ENCODE results near the gene MYO18B.

The MYO18B gene

DNA sequence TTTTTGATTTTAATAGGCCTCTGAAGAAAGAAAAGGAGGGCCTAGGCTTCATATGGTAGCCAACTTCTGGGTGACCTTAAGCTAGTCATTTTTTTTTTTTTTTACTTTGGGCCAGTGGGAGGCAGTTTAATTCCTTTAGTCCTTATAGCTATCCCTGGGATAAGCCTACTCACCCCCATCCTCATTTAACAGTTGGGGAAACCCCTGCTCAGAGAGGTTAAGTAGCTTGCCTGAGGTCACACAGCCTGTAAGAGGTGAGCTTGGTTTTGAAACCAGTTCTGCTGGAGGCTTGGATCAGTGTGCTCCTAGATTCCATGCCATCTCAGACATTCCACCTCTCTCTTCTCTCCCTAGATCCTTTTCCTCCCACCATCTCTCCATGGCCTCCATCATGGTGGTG, 86.4 kb downstream of the MYO18B start:
- DNase-seq (ENCODE audit: low spot score), result no peak

DNA sequence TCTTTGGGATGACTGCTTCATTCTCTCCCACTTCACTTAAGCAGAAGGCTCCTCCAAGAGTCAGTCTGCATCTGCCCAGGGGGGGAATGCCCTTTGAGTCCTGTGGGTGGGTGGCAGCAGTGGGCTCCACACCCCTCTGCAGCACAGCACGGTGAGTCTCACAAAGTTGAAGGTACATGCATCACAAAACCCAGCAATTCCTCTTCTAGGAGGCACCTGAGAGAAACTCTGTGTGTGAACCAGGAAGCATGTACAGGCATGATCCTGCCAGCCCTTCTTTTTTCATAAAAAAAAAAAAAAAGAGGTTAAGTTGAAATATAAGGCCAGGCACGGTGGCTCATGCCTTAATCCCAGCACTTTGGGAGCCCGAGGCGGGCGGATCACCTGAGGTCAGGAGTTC, 87.2 kb downstream of the MYO18B start:
- DNase-seq (ENCODE audit: low spot score), result no peak

DNA sequence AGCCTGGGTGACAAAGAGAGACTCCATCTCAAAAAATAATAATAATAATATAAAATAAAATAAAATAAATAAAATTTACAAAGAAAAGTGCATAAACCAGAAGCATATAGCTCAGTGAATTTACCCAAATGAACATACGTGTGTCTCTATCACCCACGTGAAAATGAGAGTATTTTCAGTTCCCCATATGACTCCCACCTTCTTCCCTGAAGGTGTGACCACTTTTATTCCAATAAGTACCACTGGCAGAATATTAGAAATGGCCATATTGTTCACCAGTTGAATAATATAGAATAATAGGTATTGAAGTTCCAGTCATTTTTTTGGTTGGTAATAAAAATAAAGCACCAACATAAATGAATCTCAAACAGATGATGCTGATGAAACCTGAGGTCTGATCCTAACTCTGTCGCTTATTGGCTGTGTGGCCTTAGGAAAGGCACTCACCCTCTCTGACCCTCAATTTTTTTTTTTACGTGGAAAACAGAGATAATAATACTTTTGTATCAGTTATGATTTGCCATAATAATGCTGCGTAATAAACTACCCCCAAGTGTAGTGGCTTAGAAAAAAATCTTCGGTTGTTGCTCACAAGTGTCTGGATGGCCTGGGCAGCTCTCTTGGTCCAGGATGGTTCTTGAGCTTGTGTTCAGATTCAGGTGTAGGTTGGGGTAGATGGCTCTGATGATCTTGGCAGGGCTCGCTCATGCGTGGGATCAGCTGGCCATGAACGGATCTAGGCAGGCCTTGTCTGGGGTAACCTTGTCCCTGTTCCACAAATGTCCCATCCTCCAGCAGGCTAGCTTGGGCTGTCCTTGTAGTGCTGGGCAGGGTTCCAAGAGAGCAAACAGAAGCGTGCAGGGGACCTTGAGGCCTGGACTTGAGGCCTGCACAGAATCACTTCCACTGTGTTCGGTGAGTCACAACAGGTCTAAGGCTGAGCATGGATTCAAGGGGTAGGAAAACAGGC, 88.1 kb downstream of the MYO18B start:
- no peak for DNase-seq (ENCODE audit: low spot score)

DNA sequence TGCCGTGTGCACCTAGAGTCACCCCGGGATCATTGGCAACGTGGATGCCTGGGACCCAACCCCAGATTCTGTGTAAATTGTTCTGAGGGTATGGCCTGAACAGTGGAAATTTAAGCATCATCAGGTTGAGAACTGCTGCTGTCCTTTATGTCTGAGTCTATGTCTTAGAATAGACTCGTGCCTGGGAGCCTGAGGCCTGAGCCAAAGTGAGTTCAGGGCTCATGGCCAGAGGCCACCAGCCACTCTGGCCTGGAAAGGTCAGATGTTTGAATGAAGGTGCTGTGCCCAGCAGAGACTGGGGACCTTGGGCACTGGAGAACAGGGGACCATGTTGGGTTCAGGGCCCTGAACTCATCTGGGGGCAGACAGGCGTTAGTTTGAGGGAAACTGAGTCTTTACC, 91.1 kb downstream of the MYO18B start:
- no peak for DNase-seq (ENCODE audit: low spot score)

DNA sequence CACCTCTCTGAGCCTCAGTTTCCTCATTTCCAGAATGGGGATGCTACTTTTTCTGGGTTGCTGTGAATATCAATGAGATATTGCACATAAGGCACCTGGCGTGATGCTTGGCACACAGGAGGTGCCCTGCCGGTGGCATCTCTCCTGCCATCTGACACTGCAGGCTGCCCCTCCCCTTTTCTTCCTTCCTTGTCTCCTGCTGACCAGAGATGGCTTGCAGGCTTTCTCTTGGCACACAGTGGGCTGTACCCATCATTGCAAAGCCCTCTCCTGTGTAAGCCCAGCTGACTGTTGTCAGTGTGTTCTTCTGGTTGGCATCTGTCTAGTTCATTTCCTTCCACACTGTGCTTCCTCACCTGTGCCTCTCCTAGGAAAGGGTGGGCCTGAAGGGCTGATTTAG, 91.7 kb downstream of the MYO18B start:
- DNase-seq (ENCODE audit: low spot score), result no peak

DNA sequence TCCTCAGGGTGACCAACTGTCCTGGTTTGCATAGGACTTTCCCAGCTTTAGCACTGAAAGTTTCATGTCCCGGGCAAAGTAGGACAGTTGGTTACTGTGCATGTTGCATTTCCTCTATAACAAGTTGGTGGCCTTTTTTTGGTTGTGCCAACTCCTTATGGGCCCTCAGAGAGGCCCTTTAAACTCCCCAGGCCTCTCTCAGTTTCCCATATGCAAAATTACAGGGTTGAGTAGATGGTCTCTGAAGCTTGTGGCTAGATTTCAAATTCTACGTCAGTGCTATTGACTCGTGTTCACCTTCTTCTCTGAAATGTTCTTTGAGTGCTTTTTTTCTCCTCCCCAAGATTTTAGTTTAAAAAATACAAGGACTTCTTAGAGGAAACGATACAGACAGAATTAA, 92.5 kb downstream of the MYO18B start:
- DNase-seq (ENCODE audit: low spot score), result no peak

DNA sequence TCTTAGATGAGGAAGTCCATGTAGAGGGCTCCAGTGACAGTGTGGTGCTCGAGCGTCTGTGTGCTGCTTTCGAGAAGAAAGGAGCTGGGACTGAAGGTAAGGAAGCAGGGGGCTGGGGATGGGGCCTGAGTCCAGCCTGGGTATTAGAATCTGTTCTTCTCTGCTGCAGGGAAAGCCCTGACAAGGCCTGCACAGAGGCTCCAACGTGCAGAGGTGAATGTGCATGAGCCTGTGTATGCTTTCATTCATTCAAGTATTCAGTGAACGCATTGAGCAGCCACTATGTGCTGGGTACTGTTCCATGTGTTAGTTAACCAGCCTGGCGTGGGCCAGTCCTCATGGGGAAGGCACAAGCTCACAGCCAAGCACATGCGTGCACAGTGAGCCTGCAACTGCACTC, 93.4 kb downstream of the MYO18B start:
- no peak for DNase-seq (ENCODE audit: low spot score)

DNA sequence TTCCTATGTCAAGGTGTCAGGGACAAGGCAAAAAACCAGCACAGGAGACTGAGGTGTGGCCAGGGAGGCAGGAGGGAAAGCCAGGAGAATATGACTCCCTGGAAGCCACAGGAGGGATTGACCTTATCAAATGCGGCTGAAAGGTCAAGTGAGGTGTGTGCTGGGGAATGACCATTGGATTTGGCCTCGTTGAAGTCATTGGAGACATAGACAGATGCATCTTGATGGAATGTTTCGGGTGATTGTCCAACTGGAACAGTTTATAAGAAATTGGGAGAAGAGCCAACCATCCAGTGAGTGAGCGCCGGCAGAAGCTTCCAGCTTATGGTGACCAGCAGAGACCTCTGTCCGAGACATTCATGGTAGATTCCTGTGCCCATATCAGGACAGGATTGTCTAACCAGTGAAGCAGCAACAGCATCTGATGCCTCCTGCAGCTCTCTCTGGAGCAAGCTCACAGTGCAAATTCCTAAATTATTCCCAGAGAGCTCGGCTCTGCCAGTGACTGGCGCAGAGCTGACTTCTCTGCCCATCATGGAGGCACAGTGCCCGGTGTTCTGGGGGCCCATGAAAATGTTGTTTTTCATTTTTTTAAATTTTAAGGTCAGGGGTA, 95.4 kb downstream of the MYO18B start:
- no peak for DNase-seq (ENCODE audit: low spot score)

DNA sequence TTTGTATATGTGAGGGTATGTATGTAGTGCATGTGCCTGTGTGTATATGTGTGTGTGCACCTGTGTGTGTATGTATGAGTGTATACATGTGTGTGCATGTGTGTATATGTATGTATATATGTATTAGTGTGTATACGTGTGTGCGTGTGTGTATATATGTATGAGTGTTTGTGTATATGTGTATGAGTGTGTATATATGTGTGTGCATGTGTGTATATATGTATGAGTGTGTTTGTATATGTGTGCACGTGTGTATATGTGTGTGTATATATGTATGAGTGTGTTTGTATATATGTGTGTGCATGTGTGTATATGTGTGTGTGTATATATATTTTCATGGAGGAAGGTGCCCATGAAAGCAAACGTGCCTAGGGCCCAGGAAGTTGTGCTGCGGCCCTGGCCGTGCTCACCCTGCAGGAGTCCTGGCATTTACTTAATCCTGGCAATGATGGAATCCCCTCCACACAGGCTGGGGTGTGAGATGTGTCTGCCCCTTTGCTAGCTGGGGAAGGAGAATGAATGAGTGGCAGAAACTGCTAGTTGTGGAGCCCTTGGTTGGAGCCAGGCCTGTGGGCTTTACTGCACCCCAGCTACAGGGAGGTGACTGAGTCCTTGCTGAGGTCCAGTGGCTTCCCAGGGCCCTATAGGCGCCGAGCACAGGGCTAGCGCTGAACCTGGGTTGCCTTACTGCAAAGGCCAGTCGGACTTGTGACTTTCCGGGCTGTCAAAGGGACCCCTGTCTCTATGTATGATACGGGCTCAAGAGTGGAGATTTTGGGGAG, 97.2 kb downstream of the MYO18B start:
- DNase-seq (ENCODE audit: low spot score), result no peak

DNA sequence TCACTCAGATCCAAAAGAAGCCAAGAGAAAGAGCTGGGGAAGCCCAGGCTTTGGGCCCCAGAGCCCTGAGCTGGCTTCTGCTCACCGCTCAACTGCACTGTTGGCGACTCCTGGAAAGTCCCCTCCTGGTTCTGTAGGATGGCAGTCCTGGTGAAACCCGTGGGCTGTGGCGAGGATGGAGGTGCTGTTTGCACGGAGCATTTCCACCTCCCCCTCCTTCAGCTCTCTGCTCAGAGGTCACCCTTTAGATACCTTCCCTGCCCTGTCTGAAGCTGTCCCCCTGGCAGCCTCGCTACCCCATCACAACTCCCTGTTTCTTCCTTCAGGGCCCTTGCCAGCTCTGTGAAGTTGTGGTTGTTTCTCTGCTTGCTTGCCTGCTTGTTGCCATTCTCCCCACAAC, 97.8 kb downstream of the MYO18B start:
- DNase-seq (ENCODE audit: low spot score), result no peak

DNA sequence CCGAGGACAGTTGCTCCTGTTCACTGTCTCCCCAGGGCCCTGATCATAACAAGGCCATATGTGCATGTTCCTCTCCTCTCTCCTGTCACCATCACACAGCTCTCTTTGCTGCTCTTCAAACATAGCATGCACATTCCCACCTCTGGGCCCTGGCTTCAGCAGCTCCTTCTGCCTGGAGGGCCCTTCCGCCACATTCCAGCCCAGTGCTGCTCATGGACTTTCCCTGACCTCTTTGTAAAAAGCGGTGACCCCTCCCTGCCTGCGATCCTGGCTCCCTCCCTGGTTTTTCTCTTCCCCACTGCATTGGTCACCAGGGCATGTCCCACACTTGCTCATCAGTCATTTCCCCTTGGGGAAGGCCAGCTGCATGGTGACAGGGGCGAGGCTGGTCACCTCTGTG, 98.2 kb downstream of the MYO18B start:
- DNase-seq (ENCODE audit: low spot score), result no peak

DNA sequence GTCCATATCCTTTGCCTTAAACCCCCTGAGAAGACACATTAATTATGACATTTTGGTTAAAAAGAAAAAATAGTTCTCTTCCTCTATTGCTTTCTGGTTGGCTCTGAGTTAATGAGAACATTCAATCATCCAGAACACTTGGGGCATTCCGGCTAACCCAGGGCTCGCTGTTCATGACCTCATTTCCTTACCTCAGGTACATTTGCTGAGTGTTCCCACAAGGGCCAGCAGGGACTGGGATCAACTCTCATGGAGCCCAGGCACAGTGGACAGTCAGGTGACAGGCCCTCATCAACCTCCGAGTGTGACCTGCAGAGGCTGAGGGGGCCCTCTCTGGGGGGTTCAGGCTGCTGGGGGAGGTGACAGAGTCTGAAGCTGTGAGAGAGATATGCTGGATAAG, 98.9 kb downstream of the MYO18B start:
- no peak for DNase-seq (ENCODE audit: low spot score)

DNA sequence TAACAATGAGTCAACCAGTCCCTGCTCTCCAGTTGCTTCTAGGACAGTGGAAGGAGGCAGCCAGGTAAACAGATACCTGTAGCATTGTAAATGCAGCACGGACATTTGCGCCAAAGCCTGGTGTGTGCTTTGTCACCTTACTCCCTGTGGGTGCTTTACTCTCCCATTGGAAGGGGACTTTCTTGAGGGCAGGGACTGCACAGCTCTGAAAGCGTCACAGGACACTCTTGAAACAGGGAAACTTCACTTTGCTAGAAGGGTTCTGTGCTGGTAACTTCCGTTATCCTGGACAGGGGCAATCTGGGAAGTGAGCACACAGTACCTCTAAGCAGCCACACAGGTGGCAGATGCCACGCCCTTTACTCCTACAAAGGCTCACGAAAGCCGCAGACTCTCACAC, 99.8 kb downstream of the MYO18B start:
- no peak for DNase-seq (ENCODE audit: low spot score)

DNA sequence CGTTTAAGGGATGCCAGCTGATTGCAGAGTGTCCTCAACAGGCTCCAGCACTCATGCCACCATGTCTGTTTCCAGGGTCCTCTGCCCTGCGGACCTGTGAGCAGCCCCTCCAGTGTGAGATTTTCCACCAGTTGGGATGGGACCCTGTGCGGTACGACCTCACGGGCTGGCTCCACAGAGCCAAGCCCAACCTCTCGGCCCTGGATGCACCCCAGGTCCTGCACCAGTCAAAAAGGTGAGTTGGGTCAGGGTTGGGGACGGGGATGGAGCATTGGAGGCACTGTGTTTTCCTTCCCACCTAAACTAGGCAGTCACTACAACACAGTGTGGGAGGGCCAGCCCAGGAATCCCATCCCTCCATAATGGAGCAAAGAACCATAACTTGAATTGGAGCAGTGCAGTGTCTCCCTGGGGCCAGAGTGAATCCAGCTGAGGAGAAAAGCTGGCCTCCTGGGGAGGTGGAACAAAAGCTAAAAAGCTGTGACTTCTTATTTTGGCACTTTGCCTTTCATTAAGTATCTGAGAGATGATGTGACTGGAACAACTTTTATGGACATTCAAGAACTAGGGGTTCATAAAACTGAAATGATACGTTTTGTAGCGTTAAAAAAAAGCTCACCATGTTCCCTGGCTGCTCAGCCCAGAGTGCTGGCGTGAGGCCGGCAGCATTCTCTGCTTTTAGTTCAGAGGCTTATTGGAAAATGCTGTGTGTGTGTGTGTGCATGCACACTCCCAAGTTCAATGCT, 101.8 kb downstream of the MYO18B start:
- DNase-seq (ENCODE audit: low spot score), result no peak

DNA sequence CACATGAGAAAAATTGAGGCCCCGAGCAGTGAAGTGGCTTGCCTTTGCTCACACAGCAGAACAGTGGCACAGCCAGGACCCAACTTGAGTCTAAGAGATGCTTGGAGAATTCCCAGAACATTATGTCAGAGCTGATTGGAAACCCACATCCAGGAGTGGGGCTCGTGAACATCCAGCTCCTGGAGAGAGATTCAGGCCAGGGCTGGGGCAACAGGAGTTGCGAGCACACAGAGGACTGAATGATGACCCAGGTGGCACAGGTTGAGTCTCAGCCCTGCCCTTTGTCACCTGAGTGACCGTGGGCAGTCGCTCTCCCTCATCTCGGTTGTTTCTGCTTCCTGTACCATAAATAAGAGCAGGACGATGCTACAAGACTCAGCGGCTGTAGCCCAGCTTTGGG, 102.6 kb downstream of the MYO18B start:
- no peak for DNase-seq (ENCODE audit: low spot score)

DNA sequence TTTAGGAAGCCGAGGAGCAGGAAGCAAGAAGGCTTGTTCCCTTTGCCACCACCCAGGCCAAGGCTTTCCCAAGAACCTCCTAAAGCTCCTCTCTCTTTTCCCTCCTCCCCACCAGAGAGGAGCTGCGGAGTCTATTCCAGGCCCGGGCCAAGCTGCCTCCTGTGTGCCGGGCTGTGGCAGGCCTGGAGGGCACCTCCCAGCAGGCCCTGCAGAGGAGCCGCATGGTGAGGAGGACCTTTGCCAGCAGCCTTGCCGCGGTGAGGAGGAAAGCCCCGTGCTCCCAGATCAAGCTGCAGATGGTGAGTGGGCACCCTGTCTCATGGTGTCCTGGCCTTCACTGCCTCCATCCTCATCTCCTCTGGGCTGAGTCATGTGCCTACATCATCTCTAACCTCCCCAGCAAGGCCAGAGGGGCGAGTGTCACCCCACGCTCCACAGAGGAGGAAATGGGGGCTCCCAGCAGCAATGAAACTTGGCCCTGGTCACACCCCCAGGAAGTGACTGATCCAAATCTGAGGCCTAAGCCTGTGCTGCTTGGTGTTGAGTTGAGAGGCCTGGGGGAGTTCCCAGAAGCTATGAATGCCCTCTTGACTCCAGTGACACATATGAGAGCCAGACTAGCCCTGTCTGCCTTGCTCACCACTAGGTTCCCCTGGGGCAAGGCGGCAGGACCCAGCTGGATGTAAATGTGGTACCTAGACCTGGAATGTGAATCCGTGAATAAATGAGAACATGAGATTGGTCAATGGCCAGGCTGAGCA, 104.2 kb downstream of the MYO18B start:
- no peak for DNase-seq (ENCODE audit: low spot score)

DNA sequence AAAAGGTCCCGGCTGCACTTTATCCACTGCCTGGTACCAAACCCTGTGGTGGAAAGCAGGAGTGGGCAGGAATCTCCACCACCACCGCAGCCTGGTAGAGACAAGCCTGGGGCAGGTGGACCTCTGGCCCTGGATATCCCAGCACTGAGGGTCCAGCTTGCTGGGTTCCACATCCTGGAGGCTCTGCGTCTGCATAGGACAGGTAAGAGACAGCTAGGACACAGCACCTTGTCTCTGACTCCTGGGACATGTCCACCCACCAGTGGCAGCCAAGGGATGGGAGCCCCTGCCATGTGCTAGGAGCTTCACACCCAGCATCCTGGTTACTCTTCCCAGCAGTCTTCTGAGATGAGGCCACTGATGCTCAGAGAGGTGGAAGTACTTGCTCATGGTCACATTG, 105.5 kb downstream of the MYO18B start:
- no peak for DNase-seq (ENCODE audit: low spot score)

DNA sequence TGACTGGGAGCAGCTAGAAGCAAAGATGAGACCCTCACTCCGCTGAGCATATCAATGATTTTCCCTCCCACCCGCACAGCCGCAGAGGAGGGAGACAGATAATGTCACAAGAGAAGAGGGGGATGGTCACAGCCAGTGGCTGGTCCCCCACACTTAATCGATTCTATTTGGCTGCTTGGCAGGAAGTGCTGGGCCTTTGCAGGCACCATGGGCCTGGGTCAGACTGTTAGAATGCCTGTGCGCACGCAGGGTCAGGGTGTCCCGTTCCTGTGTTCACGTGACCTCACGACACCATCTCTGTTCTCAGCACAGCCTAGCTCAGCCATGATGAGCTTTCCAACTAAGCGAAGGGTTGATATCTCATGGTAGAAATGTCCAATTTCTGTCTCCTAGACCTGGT, 107.0 kb downstream of the MYO18B start:
- no peak for DNase-seq (ENCODE audit: low spot score)

DNA sequence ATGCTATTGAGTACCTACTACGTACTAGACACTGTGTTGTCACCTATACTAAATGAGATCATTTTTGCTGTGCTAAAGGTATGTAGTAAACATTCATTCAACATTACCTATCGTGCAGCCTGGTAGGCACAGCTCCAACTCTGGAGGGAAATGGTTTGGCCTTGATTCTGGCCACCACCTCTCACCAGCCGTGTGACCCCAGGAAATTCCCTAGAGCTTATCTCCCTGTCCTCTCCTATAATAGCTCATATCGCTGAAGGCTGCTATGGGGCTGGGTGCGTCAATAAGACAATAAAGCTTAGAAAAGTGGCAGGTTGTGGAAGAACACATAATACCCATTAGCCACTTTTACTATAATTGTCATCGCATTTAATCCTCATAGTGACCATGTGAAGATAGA, 107.5 kb downstream of the MYO18B start:
- DNase-seq (ENCODE audit: low spot score), result no peak

DNA sequence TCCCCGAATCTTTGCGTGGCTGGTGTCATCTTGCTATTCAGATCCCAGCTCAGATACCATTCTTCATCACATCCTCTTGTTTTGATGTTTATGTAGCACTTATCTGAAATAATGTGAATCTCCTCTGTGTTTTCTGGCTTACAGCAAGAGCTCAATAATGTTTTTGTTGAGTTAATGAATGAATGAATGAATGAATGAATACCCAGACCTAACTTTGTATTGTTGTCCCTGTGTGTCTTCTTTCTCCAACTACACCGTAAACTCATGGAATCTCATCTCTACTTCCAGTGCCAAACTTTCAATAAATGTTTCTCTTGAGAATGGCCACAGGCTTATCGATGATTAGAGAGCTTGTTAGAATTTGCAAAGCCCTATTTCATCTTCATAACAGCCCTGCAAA, 110.2 kb downstream of the MYO18B start:
- DNase-seq (ENCODE audit: low spot score), result no peak

DNA sequence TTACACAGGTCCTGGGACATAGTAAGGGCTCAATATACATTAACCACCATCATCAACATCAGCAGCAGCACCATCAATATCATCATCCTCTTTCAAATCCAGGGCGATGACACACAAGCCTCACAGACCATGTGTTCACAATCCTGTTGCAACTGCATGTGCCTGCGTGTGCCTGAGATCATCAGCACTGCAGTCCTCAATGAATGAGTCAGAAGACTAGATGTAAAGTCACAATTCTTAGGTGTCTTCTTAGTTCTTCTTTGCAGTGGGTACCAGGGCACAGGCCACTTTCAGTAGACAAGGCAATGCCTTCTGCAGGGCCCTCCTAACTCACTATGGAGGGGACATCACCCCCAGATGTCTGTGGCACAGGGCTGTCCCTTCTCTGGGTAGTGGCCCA, 111.1 kb downstream of the MYO18B start:
- DNase-seq (ENCODE audit: low spot score), result no peak
